LNCAP (cell line): Measurements from ENCODE around the gene TUBB.

Experiments used
- CTCF ChIP-seq: fragments of 450-650 bp; IDR thresholded peaks from 2 replicates; pipeline ENCODE4 v1.5.1; 2017; ENCODE audit warnings: mild to moderate bottlenecking

The TUBB gene

GRCh38 chr6:30757261-30757904 lies 37.2 kb downstream of the TUBB start:
- no peak for TF ChIP-seq CTCF

- TF ChIP-seq CTCF: no peak
These were observed 39.6 kb downstream of the TUBB start for GRCh38 chr6:30759575-30760239.

GRCh38 chr6:30760549-30760948 lies 40.4 kb downstream of the TUBB start:
- TF ChIP-seq CTCF: no peak

- TF ChIP-seq CTCF: no peak
These were observed 41.8 kb downstream of the TUBB start for GRCh38 chr6:30761791-30762429.

GRCh38 chr6:30763155-30763617 lies 43.0 kb downstream of the TUBB start:
- no peak for TF ChIP-seq CTCF

- no peak for TF ChIP-seq CTCF
These were observed 43.7 kb downstream of the TUBB start for GRCh38 chr6:30763618-30764489.

GRCh38 chr6:30766461-30767157 lies 46.5 kb downstream of the TUBB start:
- no peak for TF ChIP-seq CTCF
